ENCODE results near the gene OR13C8.

Gene OR13C8

GRCh38 chr9:104618104-104618503, 49.1 kb downstream of the OR13C8 start, which contains the start of gene OR13C9:
TSS of gene OR13C9 (minus strand) at chr9:104618204. CDS start at chr9:104618204, 0 bp downstream.
- no peak for DNase-seq

All from NCI-H774 (cell line).